CD4-positive, alpha-beta T cell (primary cell): ENCODE measurements around the gene HRH4. TPM values are rescaled to one million over a fixed set of nuclear protein-coding genes. Genes with fewer than 3 reads are reported as not detected.

Experiments
- ATAC-seq: fragments of 200-7000 bp; cut with Tn5 transposase; one replicate; pipeline ENCODE4 v1.10.0; 2022; ENCODE audit warnings: mild to moderate bottlenecking; ENCODE audit not compliant: poor library complexity
- CTCF ChIA-PET: fragments of 350-600 bp; sonication (Branson Sonifier 250); formaldehyde crosslinking; loops from one replicate; lab custom pipeline; 2021; ENCODE audit warnings: antibody characterized with exemption, inconsistent platforms; lab: Charles Lee
- POLR2A ChIA-PET: fragments of 350-600 bp; sonication (Branson Sonifier 250); formaldehyde crosslinking; loops from one replicate; lab custom pipeline; 2021; ENCODE audit warnings: antibody characterized with exemption, inconsistent platforms; lab: Charles Lee
- DNase-seq, 14 experiments: peaks; one replicate each; pipeline ENCODE4 v3.0.0-alpha.2; 2013 to 2020; ENCODE audit warnings: mixed read lengths in 2 of 14
- H3K27ac ChIP-seq, 2 donors: one replicate each; pipeline versions ENCODE4 v1.5.1 to v1.7.0; 2013; ENCODE audit warnings: low read length in 2 of 2, low read depth in 1 of 2, mild to moderate bottlenecking in 1 of 2
- H3K27me3 ChIP-seq, 2 experiments: 1 replicate in 1 of 2; 2 replicates in 1 of 2; pipeline versions ENCODE4 v1.6.1 to v1.7.0; 2013; ENCODE audit warnings: low read length in 2 of 2, control low read depth in 1 of 2, mild to moderate bottlenecking in 1 of 2, moderate library complexity in 1 of 2; ENCODE audit not compliant: insufficient read depth in 2 of 2, control insufficient read depth in 1 of 2
- H3K36me3 ChIP-seq: one replicate; pipeline ENCODE4 v1.6.1; 2013; ENCODE audit warnings: low read length, control low read depth; ENCODE audit not compliant: insufficient read depth
- H3K4me1 ChIP-seq: one replicate; pipeline ENCODE4 v1.6.1; 2013; ENCODE audit warnings: low read length, control low read depth; ENCODE audit not compliant: insufficient read depth
- H3K4me3 ChIP-seq: one replicate; pipeline ENCODE4 v1.5.1; 2013; ENCODE audit warnings: mild to moderate bottlenecking, low read length, moderate library complexity
- H3K9me3 ChIP-seq, 2 experiments: 1 replicate in 1 of 2; 2 replicates in 1 of 2; pipeline versions ENCODE4 v1.6.1 to v1.7.0; 2013; ENCODE audit warnings: low read length in 2 of 2, mild to moderate bottlenecking in 2 of 2, control low read depth in 1 of 2, moderate library complexity in 1 of 2; ENCODE audit not compliant: control insufficient read depth in 1 of 2, insufficient read depth in 1 of 2
- H3K27ac Mint-ChIP-seq: one replicate; pipeline ENCODE4 v1.8.0; 2020; ENCODE audit warnings: mixed read lengths
- H3K27me3 Mint-ChIP-seq: one replicate; pipeline ENCODE4 v1.8.0; 2021; ENCODE audit warnings: mixed read lengths
- H3K36me3 Mint-ChIP-seq: one replicate; pipeline ENCODE4 v1.8.0; 2021; ENCODE audit warnings: low read depth, mixed read lengths
- H3K4me1 Mint-ChIP-seq: one replicate; pipeline ENCODE4 v1.8.0; 2021; ENCODE audit warnings: low read depth, mixed read lengths
- H3K4me3 Mint-ChIP-seq: one replicate; pipeline ENCODE4 v1.8.0; 2020; ENCODE audit warnings: mild to moderate bottlenecking, mixed read lengths
- H3K9me3 Mint-ChIP-seq: one replicate; pipeline ENCODE4 v1.8.0; 2020; ENCODE audit warnings: mixed read lengths
- CTCF ChIP-seq: fragments of 200-600 bp; IDR thresholded peaks from one replicate; pipeline ENCODE4 v1.8.0; 2022; ENCODE audit warnings: antibody characterized with exemption, mild to moderate bottlenecking
- intact Hi-C, 2 experiments: fragments of 100-400 bp; cut with DNase I in 1 of 2; cut with micrococcal nuclease in 1 of 2; formaldehyde crosslinking; loops; one replicate each; pipeline versions ENCODE4 v1.15.1 to v1.9.0; 2023 to 2025; cut with DNase I, micrococcal nuclease
- total RNA-seq, 174 experiments: library from RNA in 2 of 174; stranded (reverse) in 2 of 174; gene quantifications; one replicate each; pipeline ENCODE4 v1.2.3 and lab custom pipeline; 2021 to 2026

HRH4 gene
- total RNA-seq, 2 experiments from 2014 or later, result 0.22 to 0.34 TPM

- POLR2A ChIA-PET, result no interaction called here
Observed at GRCh38 chr18:24446953-24447538, 13.4 kb upstream of the HRH4 start.

GRCh38 chr18:24447961-24448360 is 12.5 kb upstream of the HRH4 start:
- no peak overlapping the region for H3K27ac ChIP-seq
- ChIA-PET CTCF (no interaction called here), POLR2A (no interaction called here)
- no peak for ATAC-seq
- H3K36me3 Mint-ChIP-seq, result peaks cover 91% of the 10 kb centered on the region
- TF ChIP-seq CTCF, result no peak
- intact Hi-C loops, result no loop called here
- H3K4me1 Mint-ChIP-seq, result no peaks in the 10 kb centered on the region
- H3K9me3 Mint-ChIP-seq, result no peaks in the 10 kb centered on the region
- H3K27me3 ChIP-seq, result no peaks in the 10 kb centered on the region
- DNase-seq, result no peak
- no peak overlapping the region for H3K27ac Mint-ChIP-seq
- no peaks in the 10 kb centered on the region for H3K9me3 ChIP-seq
- H3K27me3 Mint-ChIP-seq, result no peaks in the 10 kb centered on the region
- H3K4me1 ChIP-seq, result no peaks in the 10 kb centered on the region
- H3K36me3 ChIP-seq, result peaks cover 59% of the 10 kb centered on the region
- no peak overlapping the region for H3K4me3 Mint-ChIP-seq
- H3K4me3 ChIP-seq, result no peak overlapping the region

More at GRCh38 chr18:24446953-24447538, 13.4 kb upstream of the HRH4 start:
- peaks cover 94% of the 10 kb centered on the region for H3K36me3 Mint-ChIP-seq
- intact Hi-C loops, result no loop called here
- no peak for DNase-seq
- no peak overlapping the region for H3K27ac Mint-ChIP-seq
- H3K4me3 ChIP-seq, result no peak overlapping the region
- H3K27me3 Mint-ChIP-seq, result no peaks in the 10 kb centered on the region
- H3K4me3 Mint-ChIP-seq, result no peak overlapping the region
- H3K36me3 ChIP-seq, result peaks cover 66% of the 10 kb centered on the region
- no peaks in the 10 kb centered on the region for H3K27me3 ChIP-seq
- no peak for TF ChIP-seq CTCF
- no peak overlapping the region for H3K27ac ChIP-seq
- CTCF ChIA-PET, result interaction anchor here (1.0 kb wide), 1 partner anchor 41 kb away, joined by 3 read pairs; no protein-coding TSS in a partner anchor
- no peaks in the 10 kb centered on the region for H3K4me1 ChIP-seq
- H3K4me1 Mint-ChIP-seq, result no peaks in the 10 kb centered on the region
- H3K9me3 ChIP-seq, result no peaks in the 10 kb centered on the region
- no peaks in the 10 kb centered on the region for H3K9me3 Mint-ChIP-seq
- no peak for ATAC-seq

- no peaks in the 10 kb centered on the region for H3K9me3 Mint-ChIP-seq
- ChIA-PET CTCF (no interaction called here), POLR2A (no interaction called here)
- no peak overlapping the region for H3K27ac Mint-ChIP-seq
- DNase-seq (no peak), ATAC-seq (no peak)
- H3K27me3 Mint-ChIP-seq, result no peaks in the 10 kb centered on the region
- no peaks in the 10 kb centered on the region for H3K4me1 ChIP-seq
- H3K27me3 ChIP-seq, result no peaks in the 10 kb centered on the region
- H3K36me3 Mint-ChIP-seq, result peaks cover 23% of the 10 kb centered on the region
- no peak for TF ChIP-seq CTCF
- H3K36me3 ChIP-seq, result peaks cover 3% of the 10 kb centered on the region
- H3K4me3 ChIP-seq, result no peak overlapping the region
- no peaks in the 10 kb centered on the region for H3K4me1 Mint-ChIP-seq
- no peak overlapping the region for H3K4me3 Mint-ChIP-seq
- no peaks in the 10 kb centered on the region for H3K9me3 ChIP-seq
- H3K27ac ChIP-seq, result no peak overlapping the region
- intact Hi-C loops, result no loop called here
Observed at GRCh38 chr18:24456549-24456948, 3.9 kb upstream of the HRH4 start.
